GM12878 (cell line): ENCODE measurements around the gene ZDHHC9. TPM values are rescaled to one million over a fixed set of nuclear protein-coding genes. Genes with fewer than 3 reads are reported as not detected.

Experiments used
- CEBPB ChIP-seq, 2 experiments: fragments of 150-350 bp in 1 of 2; IDR thresholded peaks; 2 replicates each; pipeline ENCODE4 v1.6.1; 2012 to 2014; ENCODE audit warnings: low read depth in 2 of 2, low read length in 2 of 2, borderline replicate concordance in 1 of 2, inconsistent platforms in 1 of 2
- CHD4 ChIP-seq: fragments of 200-600 bp; sonication (generic); IDR thresholded peaks from 2 replicates; pipeline ENCODE4 v1.6.1; 2016; ENCODE audit warnings: mild to moderate bottlenecking
- E4F1 ChIP-seq: fragments of 450-650 bp; IDR thresholded peaks from 2 replicates; pipeline ENCODE4 v1.6.1; 2018; ENCODE audit warnings: borderline replicate concordance, mild to moderate bottlenecking; ENCODE audit not compliant: partially characterized antibody
- IRF3 ChIP-seq: fragments of 450-650 bp; IDR thresholded peaks from 2 replicates; pipeline ENCODE4 v1.6.1; 2014; ENCODE audit warnings: mild to moderate bottlenecking
- IRF4 ChIP-seq: IDR thresholded peaks from 2 replicates; pipeline ENCODE4 v1.6.1; 2011; ENCODE audit warnings: low read depth, low read length
- KAT2A ChIP-seq: conservative IDR thresholded peaks from 2 replicates; pipeline ENCODE4 v1.6.1; 2011; ENCODE audit warnings: low read depth, low read length; ENCODE audit not compliant: control insufficient read depth
- KLF5 ChIP-seq: fragments of 450-650 bp; IDR thresholded peaks from 2 replicates; pipeline ENCODE4 v1.6.1; 2014; ENCODE audit warnings: mild to moderate bottlenecking; ENCODE audit not compliant: partially characterized antibody
- NFIC ChIP-seq: IDR thresholded peaks from 2 replicates; pipeline ENCODE4 v1.6.1; 2012; ENCODE audit warnings: low read depth, mild to moderate bottlenecking, inconsistent platforms, low read length, moderate library complexity
- NFXL1 ChIP-seq: fragments of 450-650 bp; IDR thresholded peaks from 2 replicates; pipeline ENCODE4 v1.6.1; 2017; ENCODE audit warnings: antibody characterized with exemption, mild to moderate bottlenecking, borderline replicate concordance
- NKRF ChIP-seq: fragments of 450-650 bp; conservative IDR thresholded peaks from 2 replicates; pipeline ENCODE4 v1.6.1; 2017; ENCODE audit warnings: mild to moderate bottlenecking, moderate library complexity
- SREBF2 ChIP-seq: IDR thresholded peaks from 2 replicates; pipeline ENCODE4 v1.6.1; 2012; ENCODE audit warnings: mild to moderate bottlenecking, low read length
- STAT3 ChIP-seq: IDR thresholded peaks from 2 replicates; pipeline ENCODE4 v1.6.1; 2011; ENCODE audit warnings: low read depth, low read length, improper control_type of control experiment
- TAF1 ChIP-seq: IDR thresholded peaks from 2 replicates; pipeline ENCODE4 v1.6.1; 2011; ENCODE audit warnings: mild to moderate bottlenecking, low read depth, low read length, borderline replicate concordance
- TARDBP ChIP-seq: IDR thresholded peaks from 2 replicates; pipeline ENCODE4 v1.6.1; 2016; ENCODE audit warnings: borderline replicate concordance
- USF2 ChIP-seq: IDR thresholded peaks from 2 replicates; pipeline ENCODE4 v1.6.1; 2011; ENCODE audit warnings: low read depth, low read length, improper control_type of control experiment, borderline replicate concordance
- ZBTB11 ChIP-seq: fragments of 450-650 bp; formaldehyde crosslinking; IDR thresholded peaks from 2 replicates; pipeline ENCODE4 v1.5.0; 2022; ENCODE audit warnings: mild to moderate bottlenecking, missing genetic modification characterization
- ZBTB33 ChIP-seq: fragments of 450-650 bp; IDR thresholded peaks from 2 replicates; pipeline ENCODE4 v1.6.1; 2017; ENCODE audit warnings: mild to moderate bottlenecking
- ZNF274 ChIP-seq: IDR thresholded peaks from one replicate; pipeline ENCODE4 v1.8.0; 2011; ENCODE audit not compliant: insufficient read length, insufficient read depth
- polyA plus RNA-seq, 11 experiments: library from polyadenylated mRNA; depleted of rRNA in 4 of 11; unstranded in 6 of 11; stranded (reverse) in 5 of 11; fragments of >200 nt; fragmentation: Nextera tagmentation in 4 of 11; fragmentation: Illumina TruSeq in 1 of 11; extraction: Ambion mirVana in 4 of 11; extraction: Trizol in 1 of 11; gene quantifications; 1 replicate in 1 of 11; 2 replicates in 10 of 11; pipeline versions ENCODE4 v1.2.1 to v1.2.3, GENCODE V29; 2011 to 2016; ENCODE audit warnings: inconsistent platforms in 2 of 11, missing spikeins in 2 of 11, low read depth in 1 of 11
- total RNA-seq, 4 experiments: library from RNA; depleted of rRNA in 3 of 4; stranded (reverse); fragments of >200 nt in 3 of 4; fragmentation: Illumina TruSeq in 1 of 4; extraction: Trizol in 1 of 4; gene quantifications; 2 replicates each; pipeline versions ENCODE4 v1.2.1 to v1.2.3, GENCODE V29; 2013 to 2021

The ZDHHC9 gene
- total and polyA plus RNA-seq, 10 of the 15 experiments (the other 5 are each of a cell fraction or from before 2014, with no cell fraction given): 1.8 to 13.0 (median 5.4) TPM

GRCh38 chrX:129769467-129770154 is 74.1 kb downstream of the ZDHHC9 start (continued):
- TF ChIP-seq ZBTB11 (CRISPR knock-in tag) (no peak), SREBF2 (no peak), KLF5 (no peak), ZNF274 (no peak), USF2 (peak; percentile 64), NKRF (no peak), CEBPB (IDR thresholded peaks at IDR 0.05; ENCODE audit: borderline replicate concordance in 1 of 2, low read depth in 2 of 2, low read length in 2 of 2) (no peak), E4F1 (no peak), STAT3 (no peak), NFIC (peak; percentile 47; the same call in 1 of the 2 replicates), TARDBP (no peak), KAT2A (no peak), IRF4 (no peak), NFXL1 (no peak), TAF1 (no peak), ZBTB33 (no peak), CHD4 (no peak), IRF3 (no peak)
